ENCODE measurements around the gene LCTL.

Gene LCTL

GRCh38 chr15:66514586-66514985 is 51.2 kb downstream of the LCTL start:
- TF ChIP-seq SIN3A (IDR thresholded peaks at IDR 0.05; ENCODE audit: borderline replicate concordance, insufficient read depth, low read length), result no peak
- no peak for TF ChIP-seq FOXP2 (optimal IDR thresholded peaks at IDR 0.05; ENCODE audit: borderline replicate concordance, extremely low read depth, extremely low read length, insufficient read depth)
- TF ChIP-seq POLR2AphosphoS5 (IDR thresholded peaks at IDR 0.05; ENCODE audit: low read depth, low read length), result no peak
- TF ChIP-seq REST (IDR thresholded peaks at IDR 0.05; ENCODE audit: insufficient read depth in 1 of 2, low read depth in 2 of 2, low read length in 2 of 2), result no peak
- no peak for TF ChIP-seq TAF1 (IDR thresholded peaks at IDR 0.05; ENCODE audit: borderline replicate concordance, insufficient read depth, low read length)

GRCh38 chr15:66508293-66508883 is 57.4 kb downstream of the LCTL start:
- TF ChIP-seq FOXP2 (optimal IDR thresholded peaks at IDR 0.05; ENCODE audit: borderline replicate concordance, extremely low read depth, extremely low read length, insufficient read depth) (no peak), REST (IDR thresholded peaks at IDR 0.05; ENCODE audit: insufficient read depth in 1 of 2, low read depth in 2 of 2, low read length in 2 of 2) (no peak), POLR2AphosphoS5 (IDR thresholded peaks at IDR 0.05; ENCODE audit: low read depth, low read length) (no peak), TAF1 (IDR thresholded peaks at IDR 0.05; ENCODE audit: borderline replicate concordance, insufficient read depth, low read length) (no peak), SIN3A (IDR thresholded peaks at IDR 0.05; ENCODE audit: borderline replicate concordance, insufficient read depth, low read length) (no peak)

- TF ChIP-seq TAF1 (IDR thresholded peaks at IDR 0.05; ENCODE audit: borderline replicate concordance, insufficient read depth, low read length), result no peak
- no peak for TF ChIP-seq REST (IDR thresholded peaks at IDR 0.05; ENCODE audit: insufficient read depth in 1 of 2, low read depth in 2 of 2, low read length in 2 of 2)
- TF ChIP-seq SIN3A (IDR thresholded peaks at IDR 0.05; ENCODE audit: borderline replicate concordance, insufficient read depth, low read length), result no peak
- no peak for TF ChIP-seq POLR2AphosphoS5 (IDR thresholded peaks at IDR 0.05; ENCODE audit: low read depth, low read length)
- no peak for TF ChIP-seq FOXP2 (optimal IDR thresholded peaks at IDR 0.05; ENCODE audit: borderline replicate concordance, extremely low read depth, extremely low read length, insufficient read depth)
Observed at GRCh38 chr15:66505818-66506217, 60.0 kb downstream of the LCTL start.

- TF ChIP-seq POLR2AphosphoS5 (IDR thresholded peaks at IDR 0.05; ENCODE audit: low read depth, low read length) (no peak), REST (IDR thresholded peaks at IDR 0.05; ENCODE audit: insufficient read depth in 1 of 2, low read depth in 2 of 2, low read length in 2 of 2) (no peak), FOXP2 (optimal IDR thresholded peaks at IDR 0.05; ENCODE audit: borderline replicate concordance, extremely low read depth, extremely low read length, insufficient read depth) (no peak), TAF1 (IDR thresholded peaks at IDR 0.05; ENCODE audit: borderline replicate concordance, insufficient read depth, low read length) (no peak), SIN3A (IDR thresholded peaks at IDR 0.05; ENCODE audit: borderline replicate concordance, insufficient read depth, low read length) (no peak)
Observed at GRCh38 chr15:66505430-66505811, 60.4 kb downstream of the LCTL start.
